ENCODE data around the gene NDST4. TPM values are rescaled to one million over a fixed set of nuclear protein-coding genes. Genes with fewer than 3 reads are reported as not detected.

The NDST4 gene
- not detected in 2 replicates for total RNA-seq
- polyA plus RNA-seq = not detected in 2 replicates
- not detected in 2 replicates for polyA plus RNA-seq (2012)
- polyA minus RNA-seq (ENCODE audit: low replicate concordance) = not detected in 2 replicates

DNA sequence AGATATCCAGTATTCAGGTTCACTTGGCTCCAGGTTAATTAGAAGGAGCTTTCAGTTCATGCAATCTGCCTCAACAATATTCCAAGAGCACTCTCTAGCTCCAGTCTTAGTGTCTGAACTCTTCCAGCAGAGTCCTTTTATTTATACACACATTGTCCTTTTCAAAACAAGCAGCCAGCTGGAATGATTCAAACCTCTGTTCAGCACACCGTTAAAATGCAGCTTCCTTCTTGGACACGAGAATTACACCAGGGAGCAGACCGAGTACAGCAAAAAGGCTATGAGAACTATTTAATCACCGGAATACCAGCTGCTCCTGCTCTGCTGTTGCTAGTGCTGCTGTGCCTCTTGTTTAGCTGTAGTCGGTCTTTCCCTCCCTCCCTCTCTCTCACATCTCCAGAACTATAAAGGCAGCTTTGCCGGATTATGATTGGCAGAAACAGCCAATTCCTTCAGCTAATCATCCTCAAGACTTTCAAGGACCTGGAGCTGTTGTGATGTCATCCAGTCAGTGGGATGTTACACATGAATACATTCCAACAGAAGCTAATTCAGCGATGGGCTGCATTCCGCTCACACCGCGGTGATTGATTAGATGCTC, at the start of gene NDST4:
Gene NDST4, minus strand, starts transcription at position 115 of the 601 bp plus-strand sequence. CDS start 36,584 bp downstream, outside the sequence.
- Histone ChIP-seq H3K36me3 (ENCODE audit: control insufficient read depth, insufficient read depth, low read length) (no peaks in the 10 kb centered on the region), H4K20me1 (ENCODE audit: control insufficient read depth, extremely low read depth, insufficient read depth, low read length) (no peaks in the 10 kb centered on the region), H3K4me3 (replicated peaks in 1 of 4; ENCODE audit: control extremely low read depth in 1 of 4, insufficient read depth in 1 of 4, low read depth in 3 of 4, low read length in 4 of 4) (peak within 1 kb of the TSS in 2 of 4 experiments; percentile 37 to 59), H3K27ac (ENCODE audit: insufficient read depth, low read length) (no peak within 1 kb of the TSS), H3K4me1 (ENCODE audit: control insufficient read depth, extremely low read depth, insufficient read depth, low read length) (no peaks in the 10 kb centered on the region), H3K4me2 (ENCODE audit: extremely low read depth, insufficient read depth, low read length) (peak within 1 kb of the TSS; percentile 42), H3K9ac (ENCODE audit: insufficient read depth, low read length) (no peak within 1 kb of the TSS), H3K79me2 (ENCODE audit: control insufficient read depth, insufficient read depth, low read length) (no peaks in the 10 kb centered on the region), H3K27me3 (ENCODE audit: control insufficient read depth, insufficient read depth, low read length) (no peaks in the 10 kb centered on the region), H2AFZ (ENCODE audit: low read length) (peak within 1 kb of the TSS; percentile 1), H3K9me3 (ENCODE audit: control insufficient read depth, insufficient read depth, low read depth, low read length) (no peaks in the 10 kb centered on the region)
- peak; percentile 57 to 79 for DNase-seq (ENCODE audit: low read depth in 2 of 2)
- TF ChIP-seq, protein P1, sequence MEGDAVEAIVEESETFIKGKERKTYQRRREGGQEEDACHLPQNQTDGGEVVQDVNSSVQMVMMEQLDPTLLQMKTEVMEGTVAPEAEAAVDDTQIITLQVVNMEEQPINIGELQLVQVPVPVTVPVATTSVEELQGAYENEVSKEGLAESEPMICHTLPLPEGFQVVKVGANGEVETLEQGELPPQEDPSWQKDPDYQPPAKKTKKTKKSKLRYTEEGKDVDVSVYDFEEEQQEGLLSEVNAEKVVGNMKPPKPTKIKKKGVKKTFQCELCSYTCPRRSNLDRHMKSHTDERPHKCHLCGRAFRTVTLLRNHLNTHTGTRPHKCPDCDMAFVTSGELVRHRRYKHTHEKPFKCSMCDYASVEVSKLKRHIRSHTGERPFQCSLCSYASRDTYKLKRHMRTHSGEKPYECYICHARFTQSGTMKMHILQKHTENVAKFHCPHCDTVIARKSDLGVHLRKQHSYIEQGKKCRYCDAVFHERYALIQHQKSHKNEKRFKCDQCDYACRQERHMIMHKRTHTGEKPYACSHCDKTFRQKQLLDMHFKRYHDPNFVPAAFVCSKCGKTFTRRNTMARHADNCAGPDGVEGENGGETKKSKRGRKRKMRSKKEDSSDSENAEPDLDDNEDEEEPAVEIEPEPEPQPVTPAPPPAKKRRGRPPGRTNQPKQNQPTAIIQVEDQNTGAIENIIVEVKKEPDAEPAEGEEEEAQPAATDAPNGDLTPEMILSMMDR (conservative IDR thresholded peaks at IDR 0.05 in 1 of 2, IDR thresholded peaks at IDR 0.05 in 1 of 2; ENCODE audit: low read depth in 1 of 2, low read length in 2 of 2) = peak in 1 of 2 donors; percentile 14
- no peak for TF ChIP-seq EZH2 (IDR thresholded peaks at IDR 0.05; ENCODE audit: low read length, missing control alignments)

DNA sequence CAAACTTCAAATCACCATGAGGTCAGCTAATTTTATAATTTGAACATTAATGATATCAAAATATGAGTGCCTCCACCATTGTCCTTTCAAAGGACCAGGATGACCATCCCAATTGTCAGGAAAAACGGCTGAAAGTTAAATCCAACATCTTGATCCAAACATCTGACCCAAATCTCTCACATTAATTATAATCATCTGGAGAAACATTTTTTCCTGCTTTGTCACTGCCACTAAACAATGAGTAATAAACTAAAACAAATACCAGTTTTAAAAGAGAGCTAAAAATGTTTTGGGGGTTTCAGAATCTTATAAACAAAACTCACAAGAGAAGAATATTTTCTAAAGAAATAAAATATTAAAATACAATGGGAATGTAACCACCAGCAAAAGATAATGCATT, 45.7 kb upstream of the NDST4 start:
- no peaks in the 10 kb centered on the region for H4K20me1 ChIP-seq (ENCODE audit: control insufficient read depth, extremely low read depth, insufficient read depth, low read length)
- peak; percentile 2 to 26 for DNase-seq (ENCODE audit: low read depth in 2 of 2)

DNA sequence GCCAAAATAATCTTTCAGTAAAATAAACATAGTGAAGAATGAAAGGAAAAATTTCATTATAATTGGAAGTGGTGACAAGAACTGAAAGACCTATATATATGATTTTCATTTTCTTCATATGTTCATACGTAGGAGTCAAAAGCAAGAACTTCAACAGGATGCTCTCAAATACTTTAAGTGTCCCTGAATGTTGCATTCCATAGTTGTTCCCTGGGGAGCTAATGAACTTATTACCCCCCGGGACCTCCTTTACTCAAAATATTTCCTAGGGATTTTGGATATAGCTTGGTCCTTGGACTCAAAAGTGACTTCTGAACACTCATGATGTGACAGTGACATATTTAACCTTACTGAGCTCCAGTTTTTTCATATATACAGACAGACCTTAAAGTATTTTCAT, 44.9 kb upstream of the NDST4 start:
- no peaks in the 10 kb centered on the region for H3K36me3 ChIP-seq (ENCODE audit: control insufficient read depth, insufficient read depth, low read length)
- no peaks in the 10 kb centered on the region for H3K79me2 ChIP-seq (ENCODE audit: control insufficient read depth, insufficient read depth, low read length)
- no peaks in the 10 kb centered on the region for H3K27me3 ChIP-seq (ENCODE audit: control insufficient read depth, insufficient read depth, low read length)
- H3K27ac ChIP-seq (ENCODE audit: insufficient read depth, low read length) = no peak overlapping the region
- no peaks in the 10 kb centered on the region for H3K9me3 ChIP-seq (ENCODE audit: control insufficient read depth, insufficient read depth, low read depth, low read length)
- no peak overlapping the region for H3K4me3 ChIP-seq (replicated peaks in 1 of 4; ENCODE audit: control extremely low read depth in 1 of 4, insufficient read depth in 1 of 4, low read depth in 3 of 4, low read length in 4 of 4)
- no peak overlapping the region for H3K9ac ChIP-seq (ENCODE audit: insufficient read depth, low read length)
- TF ChIP-seq EZH2 (IDR thresholded peaks at IDR 0.05; ENCODE audit: low read length, missing control alignments) = no peak
- TF ChIP-seq, protein P1 (conservative IDR thresholded peaks at IDR 0.05 in 1 of 2, IDR thresholded peaks at IDR 0.05 in 1 of 2; ENCODE audit: low read depth in 1 of 2, low read length in 2 of 2) = no peak
- H2AFZ ChIP-seq (ENCODE audit: low read length) = no peak overlapping the region
- H3K4me2 ChIP-seq (ENCODE audit: extremely low read depth, insufficient read depth, low read length) = no peak overlapping the region
- no peaks in the 10 kb centered on the region for H4K20me1 ChIP-seq (ENCODE audit: control insufficient read depth, extremely low read depth, insufficient read depth, low read length)
- no peak for DNase-seq (ENCODE audit: low read depth in 2 of 2)
- H3K4me1 ChIP-seq (ENCODE audit: control insufficient read depth, extremely low read depth, insufficient read depth, low read length) = no peaks in the 10 kb centered on the region

More for the DNA sequence above, 45.7 kb upstream of the NDST4 start:
- TF ChIP-seq, protein P1 (conservative IDR thresholded peaks at IDR 0.05 in 1 of 2, IDR thresholded peaks at IDR 0.05 in 1 of 2; ENCODE audit: low read depth in 1 of 2, low read length in 2 of 2) = no peak
- TF ChIP-seq EZH2 (IDR thresholded peaks at IDR 0.05; ENCODE audit: low read length, missing control alignments) = no peak
- Histone ChIP-seq H3K4me3 (replicated peaks in 1 of 4; ENCODE audit: control extremely low read depth in 1 of 4, insufficient read depth in 1 of 4, low read depth in 3 of 4, low read length in 4 of 4) (no peak overlapping the region), H3K4me2 (ENCODE audit: extremely low read depth, insufficient read depth, low read length) (no peak overlapping the region), H3K4me1 (ENCODE audit: control insufficient read depth, extremely low read depth, insufficient read depth, low read length) (no peaks in the 10 kb centered on the region), H3K9ac (ENCODE audit: insufficient read depth, low read length) (no peak overlapping the region), H2AFZ (ENCODE audit: low read length) (no peak overlapping the region), H3K79me2 (ENCODE audit: control insufficient read depth, insufficient read depth, low read length) (no peaks in the 10 kb centered on the region), H3K36me3 (ENCODE audit: control insufficient read depth, insufficient read depth, low read length) (no peaks in the 10 kb centered on the region), H3K9me3 (ENCODE audit: control insufficient read depth, insufficient read depth, low read depth, low read length) (no peaks in the 10 kb centered on the region), H3K27me3 (ENCODE audit: control insufficient read depth, insufficient read depth, low read length) (no peaks in the 10 kb centered on the region), H3K27ac (ENCODE audit: insufficient read depth, low read length) (no peak overlapping the region)
